Measurements from ENCODE around the gene ATP2B3.

Gene ATP2B3

GRCh38 chrX:153477364-153477857, 40.0 kb upstream of the ATP2B3 start:
- in situ Hi-C loops (cut with HindIII; ENCODE audit: low pct_unique_long_range_greater_than_20kb, low sequenced_read_pairs): no loop called here
- DNase-seq (ENCODE audit: low read depth in 1 of 2, low spot score in 1 of 2): no peak

DNA sequence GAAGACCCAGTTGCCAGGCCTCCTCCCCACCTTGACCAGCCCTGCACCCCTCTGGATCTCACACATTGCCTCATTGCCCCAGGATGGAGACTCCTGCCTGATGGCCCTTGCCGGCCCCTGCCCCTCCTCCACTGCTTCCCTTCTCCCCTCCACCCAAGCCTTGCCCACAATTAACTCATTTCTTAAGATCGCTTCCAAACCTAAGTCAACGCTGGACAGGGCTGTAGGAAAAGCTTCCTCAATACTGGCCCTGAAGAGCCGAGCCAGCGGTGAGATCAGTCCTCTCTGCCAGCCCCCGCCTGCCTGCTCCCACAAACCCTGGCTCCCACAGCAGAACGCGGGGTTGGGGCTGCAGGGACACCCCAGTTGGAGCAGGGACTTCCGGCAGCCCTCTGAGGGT, 39.5 kb upstream of the ATP2B3 start:
- TF ChIP-seq JUND (IDR thresholded peaks at IDR 0.05; ENCODE audit: low read depth): no peak
- in situ Hi-C loops (cut with HindIII; ENCODE audit: low pct_unique_long_range_greater_than_20kb, low sequenced_read_pairs): no loop called here

More at GRCh38 chrX:153477364-153477857, 40.0 kb upstream of the ATP2B3 start:
- no peak for TF ChIP-seq JUND (IDR thresholded peaks at IDR 0.05; ENCODE audit: low read depth)

GRCh38 chrX:153478746-153479145, 38.7 kb upstream of the ATP2B3 start:
- DNase-seq (ENCODE audit: low read depth in 1 of 2, low spot score in 1 of 2): no peak
- in situ Hi-C loops (cut with HindIII; ENCODE audit: low pct_unique_long_range_greater_than_20kb, low sequenced_read_pairs): no loop called here
- TF ChIP-seq JUND (IDR thresholded peaks at IDR 0.05; ENCODE audit: low read depth): no peak

More for the DNA sequence above, 39.5 kb upstream of the ATP2B3 start:
- no peak for DNase-seq (ENCODE audit: low read depth in 1 of 2, low spot score in 1 of 2)

- in situ Hi-C loops (cut with HindIII; ENCODE audit: low pct_unique_long_range_greater_than_20kb, low sequenced_read_pairs): no loop called here
- TF ChIP-seq JUND (IDR thresholded peaks at IDR 0.05; ENCODE audit: low read depth): no peak
Observed at GRCh38 chrX:153481043-153481442, 36.4 kb upstream of the ATP2B3 start.

DNA sequence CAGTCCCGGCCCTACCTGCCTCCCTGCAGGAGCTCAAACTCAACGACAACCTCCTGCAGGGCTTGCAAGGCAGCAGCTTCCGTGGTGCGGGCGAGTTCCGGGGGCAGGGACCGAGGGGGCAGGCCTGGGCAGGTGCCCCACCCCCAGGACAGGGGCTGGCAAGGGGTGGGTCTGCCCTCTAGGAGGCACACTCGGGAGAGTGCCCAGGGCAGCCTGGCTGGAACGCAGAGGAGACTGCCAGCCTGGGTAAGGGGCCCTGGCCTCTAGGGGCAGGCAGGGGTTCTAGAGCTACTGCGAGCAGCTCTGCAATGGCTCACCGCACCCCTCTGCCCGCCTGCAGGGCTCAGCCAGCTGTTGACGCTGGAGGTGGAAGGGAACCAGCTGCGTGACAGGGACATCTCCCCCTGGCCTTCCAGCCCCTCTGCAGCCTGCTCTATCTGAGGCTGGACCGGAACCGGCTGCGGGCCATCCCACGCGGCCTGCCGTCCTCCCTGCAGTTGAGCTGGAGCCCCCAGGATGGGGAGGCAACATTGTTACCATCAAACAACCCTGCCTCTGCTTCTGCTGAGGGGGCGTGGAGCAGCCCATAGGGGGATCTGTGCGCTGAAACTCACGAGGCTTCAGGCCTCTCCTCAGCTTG, 34.9 kb upstream of the ATP2B3 start:
- in situ Hi-C loops (cut with HindIII; ENCODE audit: low pct_unique_long_range_greater_than_20kb, low sequenced_read_pairs): no loop called here
- no peak for DNase-seq (ENCODE audit: low read depth in 1 of 2, low spot score in 1 of 2)
- TF ChIP-seq JUND (IDR thresholded peaks at IDR 0.05; ENCODE audit: low read depth): no peak

More at GRCh38 chrX:153481043-153481442, 36.4 kb upstream of the ATP2B3 start:
- DNase-seq (ENCODE audit: low read depth in 1 of 2, low spot score in 1 of 2): no peak

DNA sequence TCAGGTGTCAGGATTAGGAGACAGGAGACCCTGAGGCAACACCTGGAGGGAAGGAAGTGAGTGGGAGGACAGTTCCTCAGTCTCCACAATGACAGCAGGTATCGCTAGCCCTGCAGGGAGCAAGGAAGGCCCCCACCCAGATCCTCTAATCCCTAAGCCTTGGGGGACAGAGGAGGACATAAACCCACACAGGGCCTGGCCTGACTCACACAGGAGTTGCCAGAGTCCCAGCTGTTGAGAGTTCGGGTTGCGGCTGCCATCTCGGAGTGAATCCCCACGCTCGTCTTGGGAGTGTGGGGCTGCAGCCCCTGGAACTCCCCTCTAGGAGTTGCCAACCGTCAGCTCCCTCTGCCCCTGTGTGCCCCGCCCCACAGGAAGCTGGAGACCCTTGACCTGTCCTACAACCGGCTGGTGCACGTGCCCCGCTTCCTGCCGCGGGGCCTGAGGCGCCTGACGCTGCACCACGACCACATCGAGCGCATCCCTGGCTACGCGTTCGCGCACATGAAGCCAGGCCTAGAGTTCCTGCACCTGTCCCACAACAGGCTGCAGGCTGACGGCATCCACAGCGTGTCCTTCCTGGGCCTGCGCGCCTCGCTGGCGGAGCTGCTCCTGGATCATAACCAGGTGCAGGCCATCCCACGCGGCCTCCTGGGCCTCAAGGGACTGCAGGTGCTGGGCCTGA, 31.9 kb upstream of the ATP2B3 start:
- in situ Hi-C loops (cut with HindIII; ENCODE audit: low pct_unique_long_range_greater_than_20kb, low sequenced_read_pairs): no loop called here
- no peak for DNase-seq (ENCODE audit: low read depth in 1 of 2, low spot score in 1 of 2)
- no peak for TF ChIP-seq JUND (IDR thresholded peaks at IDR 0.05; ENCODE audit: low read depth)

DNA sequence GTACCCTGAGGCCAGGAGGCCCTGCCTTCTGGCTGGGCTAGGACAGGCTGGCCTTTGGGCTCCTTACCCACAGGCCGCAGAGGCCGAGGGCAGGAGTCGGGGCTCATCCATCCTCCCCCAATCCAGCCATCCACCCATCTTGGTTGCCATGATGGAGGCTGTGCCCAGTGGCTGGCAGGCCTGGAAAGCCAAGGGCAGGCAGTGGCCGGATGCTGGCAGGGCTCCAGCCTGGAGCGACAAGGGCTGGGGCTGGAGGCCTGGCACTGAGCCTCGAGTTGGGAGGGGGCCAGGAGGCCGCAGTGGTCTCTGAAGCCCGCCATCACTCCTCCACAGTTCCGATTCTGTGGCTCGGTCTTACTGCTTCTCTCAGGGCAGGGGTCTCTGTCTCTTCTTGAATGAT, 31.3 kb upstream of the ATP2B3 start:
- no peak for DNase-seq (ENCODE audit: low read depth in 1 of 2, low spot score in 1 of 2)
- in situ Hi-C loops (cut with HindIII; ENCODE audit: low pct_unique_long_range_greater_than_20kb, low sequenced_read_pairs): no loop called here

DNA sequence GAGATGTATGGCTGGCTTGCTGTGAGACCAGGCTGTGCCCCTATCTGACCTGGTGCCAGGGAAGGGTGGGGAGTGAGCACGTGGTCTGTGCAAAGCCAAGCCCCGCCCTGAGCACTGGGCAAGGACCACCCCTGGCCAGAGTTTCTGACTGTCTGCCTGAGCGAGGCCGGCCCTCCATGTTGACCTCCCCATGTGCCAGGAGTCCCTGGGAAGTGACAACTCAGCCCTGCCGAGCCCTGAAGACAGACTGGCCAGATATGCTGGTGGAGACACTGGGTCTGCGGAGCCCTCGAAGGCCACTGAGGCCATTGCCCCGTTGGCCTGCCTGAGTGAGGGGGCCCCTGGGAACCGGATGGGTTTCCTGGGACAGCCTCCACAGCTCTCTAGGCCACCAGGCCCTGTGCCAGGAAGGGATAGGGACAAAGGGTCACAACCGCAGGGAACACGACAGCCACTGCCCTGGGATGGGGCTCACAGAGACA, 29.8 kb upstream of the ATP2B3 start:
- in situ Hi-C loops (cut with HindIII; ENCODE audit: low pct_unique_long_range_greater_than_20kb, low sequenced_read_pairs): no loop called here
- no peak for TF ChIP-seq JUND (IDR thresholded peaks at IDR 0.05; ENCODE audit: low read depth)
- no peak for DNase-seq (ENCODE audit: low read depth in 1 of 2, low spot score in 1 of 2)

More for the DNA sequence above, 31.3 kb upstream of the ATP2B3 start:
- TF ChIP-seq JUND (IDR thresholded peaks at IDR 0.05; ENCODE audit: low read depth): no peak

DNA sequence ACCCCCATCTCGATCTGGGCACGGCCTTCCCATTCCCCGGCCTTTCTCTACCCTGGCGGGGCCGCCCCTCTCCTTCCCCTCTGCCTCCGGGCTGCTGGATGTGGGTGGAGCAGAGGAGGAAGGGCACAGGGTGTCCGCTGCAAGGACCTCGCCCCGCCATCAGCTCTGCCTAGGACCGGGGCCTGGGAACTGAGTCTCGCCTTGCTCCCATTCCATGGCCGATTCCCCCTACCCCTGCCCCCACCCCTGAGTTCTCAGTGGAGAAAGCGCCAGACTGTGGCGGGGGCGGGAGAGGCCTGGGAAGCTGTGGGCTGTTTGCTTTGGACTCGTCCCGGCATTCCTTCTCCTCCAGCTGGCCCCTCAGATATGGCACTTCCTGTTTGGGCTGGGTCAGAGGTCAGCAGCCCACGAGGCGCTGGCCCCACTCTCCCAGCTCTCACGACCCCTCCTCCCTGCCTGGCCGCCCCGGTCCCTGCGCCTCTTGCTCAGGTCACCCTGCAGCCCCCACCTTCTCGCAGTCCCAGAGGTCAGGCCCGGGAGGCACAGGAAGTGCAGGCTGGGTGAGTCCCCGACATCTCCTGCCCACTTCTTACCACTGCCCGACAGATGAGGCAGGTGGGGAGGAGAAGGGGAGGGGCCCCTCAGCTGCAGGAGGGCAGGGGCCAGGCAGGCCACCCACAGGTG, 29.1 kb upstream of the ATP2B3 start:
- in situ Hi-C loops (cut with HindIII; ENCODE audit: low pct_unique_long_range_greater_than_20kb, low sequenced_read_pairs): no loop called here
- no peak for DNase-seq (ENCODE audit: low read depth in 1 of 2, low spot score in 1 of 2)
- TF ChIP-seq JUND (IDR thresholded peaks at IDR 0.05; ENCODE audit: low read depth): no peak

- no peak for TF ChIP-seq JUND (IDR thresholded peaks at IDR 0.05; ENCODE audit: low read depth)
- in situ Hi-C loops (cut with HindIII; ENCODE audit: low pct_unique_long_range_greater_than_20kb, low sequenced_read_pairs): no loop called here
Observed at GRCh38 chrX:153490217-153490930, 27.1 kb upstream of the ATP2B3 start.

DNA sequence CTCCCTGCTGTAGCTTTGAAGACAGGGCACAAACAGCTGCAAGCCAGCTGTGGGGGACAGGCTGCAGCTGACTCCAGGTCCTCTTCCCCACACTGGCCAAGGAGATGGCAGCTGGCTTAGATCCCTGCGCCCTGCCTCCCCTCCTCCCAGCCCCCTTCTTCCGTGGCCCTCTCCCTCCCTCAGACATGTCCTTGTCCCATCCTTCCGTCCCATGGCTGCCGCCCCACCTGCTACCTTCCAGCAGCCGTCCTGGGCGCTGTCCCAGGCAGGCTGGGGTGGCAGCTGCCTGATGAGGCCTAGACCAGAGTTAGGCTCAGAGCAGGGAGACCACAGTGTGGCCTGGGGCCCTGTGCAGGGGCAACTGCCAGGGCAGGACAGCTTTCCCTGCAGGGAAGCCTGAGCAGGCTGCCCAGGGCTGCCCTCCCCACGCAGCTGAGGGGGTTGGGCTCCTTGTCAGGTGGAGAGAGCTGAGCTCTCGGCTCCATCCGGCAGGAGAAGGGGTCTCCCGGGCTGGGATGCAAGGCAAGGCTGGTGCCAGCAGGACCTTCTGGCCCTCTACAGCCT, 26.0 kb upstream of the ATP2B3 start:
- no peak for DNase-seq (ENCODE audit: low read depth in 1 of 2, low spot score in 1 of 2)
- TF ChIP-seq JUND (IDR thresholded peaks at IDR 0.05; ENCODE audit: low read depth): no peak
- in situ Hi-C loops (cut with HindIII; ENCODE audit: low pct_unique_long_range_greater_than_20kb, low sequenced_read_pairs): no loop called here

More at GRCh38 chrX:153490217-153490930, 27.1 kb upstream of the ATP2B3 start:
- no peak for DNase-seq (ENCODE audit: low read depth in 1 of 2, low spot score in 1 of 2)

DNA sequence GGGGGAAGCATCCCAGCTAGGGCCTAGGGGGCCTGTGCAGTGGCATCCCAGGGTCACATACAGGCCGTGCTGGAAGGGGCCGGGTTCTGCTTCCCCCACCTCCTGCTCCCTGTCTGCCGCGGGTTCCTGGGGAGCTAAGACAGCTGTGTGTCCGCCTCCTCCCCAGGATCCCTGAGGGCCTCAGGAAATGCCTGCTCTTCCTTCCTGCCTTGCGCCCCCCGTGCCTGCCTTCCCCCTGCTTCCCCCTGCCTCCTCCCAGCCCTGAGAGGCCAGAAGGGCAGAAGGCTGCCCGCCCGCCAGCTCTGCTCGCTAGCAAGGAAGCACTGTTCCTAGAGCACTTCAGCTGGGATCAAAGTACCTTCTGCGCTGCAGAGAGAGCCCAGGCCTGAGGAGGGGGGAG, 25.5 kb upstream of the ATP2B3 start:
- TF ChIP-seq JUND (IDR thresholded peaks at IDR 0.05; ENCODE audit: low read depth): no peak
- DNase-seq (ENCODE audit: low read depth in 1 of 2, low spot score in 1 of 2): no peak
- in situ Hi-C loops (cut with HindIII; ENCODE audit: low pct_unique_long_range_greater_than_20kb, low sequenced_read_pairs): no loop called here

All from T47D (cell line).